GM10266 (cell line): ENCODE measurements around the gene SCAANT1.

ENCODE experiments used
- DNase-seq: peaks from one replicate; pipeline ENCODE4 v3.0.0; 2012; ENCODE audit errors: extremely low spot score
- CTCF ChIP-seq: IDR thresholded peaks from 2 replicates; pipeline ENCODE4 v1.5.1; 2012; ENCODE audit warnings: mild to moderate bottlenecking, low read depth; ENCODE audit not compliant: control insufficient read depth, insufficient read depth; ENCODE audit errors: missing control alignments

Gene SCAANT1

GRCh38 chr3:63911509-63911872 is 692 bp downstream of the SCAANT1 start:
- no peak for TF ChIP-seq CTCF
- DNase-seq, result peak; percentile 63

GRCh38 chr3:63910891-63911290 is 1.3 kb downstream of the SCAANT1 start:
- TF ChIP-seq CTCF, result no peak
- peak; percentile 45 for DNase-seq

GRCh38 chr3:63910001-63910400 is 2.2 kb downstream of the SCAANT1 start:
- DNase-seq, result no peak
- TF ChIP-seq CTCF, result no peak

GRCh38 chr3:63909431-63909830 is 2.8 kb downstream of the SCAANT1 start:
- TF ChIP-seq CTCF, result no peak
- no peak for DNase-seq

- TF ChIP-seq CTCF, result no peak
- DNase-seq, result no peak
Measured at GRCh38 chr3:63908776-63909175, 3.4 kb downstream of the SCAANT1 start.

GRCh38 chr3:63908081-63908736 is 4.0 kb downstream of the SCAANT1 start:
- no peak for DNase-seq

More at GRCh38 chr3:63908081-63908736, 4.0 kb downstream of the SCAANT1 start:
- no peak for TF ChIP-seq CTCF
